ENCODE results near the gene ZNF319.

GRCh38 chr16:58010886-58011285 is 10.4 kb upstream of the ZNF319 start:
- TF ChIP-seq, protein P1, sequence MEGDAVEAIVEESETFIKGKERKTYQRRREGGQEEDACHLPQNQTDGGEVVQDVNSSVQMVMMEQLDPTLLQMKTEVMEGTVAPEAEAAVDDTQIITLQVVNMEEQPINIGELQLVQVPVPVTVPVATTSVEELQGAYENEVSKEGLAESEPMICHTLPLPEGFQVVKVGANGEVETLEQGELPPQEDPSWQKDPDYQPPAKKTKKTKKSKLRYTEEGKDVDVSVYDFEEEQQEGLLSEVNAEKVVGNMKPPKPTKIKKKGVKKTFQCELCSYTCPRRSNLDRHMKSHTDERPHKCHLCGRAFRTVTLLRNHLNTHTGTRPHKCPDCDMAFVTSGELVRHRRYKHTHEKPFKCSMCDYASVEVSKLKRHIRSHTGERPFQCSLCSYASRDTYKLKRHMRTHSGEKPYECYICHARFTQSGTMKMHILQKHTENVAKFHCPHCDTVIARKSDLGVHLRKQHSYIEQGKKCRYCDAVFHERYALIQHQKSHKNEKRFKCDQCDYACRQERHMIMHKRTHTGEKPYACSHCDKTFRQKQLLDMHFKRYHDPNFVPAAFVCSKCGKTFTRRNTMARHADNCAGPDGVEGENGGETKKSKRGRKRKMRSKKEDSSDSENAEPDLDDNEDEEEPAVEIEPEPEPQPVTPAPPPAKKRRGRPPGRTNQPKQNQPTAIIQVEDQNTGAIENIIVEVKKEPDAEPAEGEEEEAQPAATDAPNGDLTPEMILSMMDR (conservative IDR thresholded peaks at IDR 0.05; ENCODE audit: low read length), result no peak
- TF ChIP-seq EZH2phosphoT487 (IDR thresholded peaks at IDR 0.05; ENCODE audit: borderline replicate concordance, low read depth, low read length), result no peak

All from OCI-LY7 (cell line).